ENCODE measurements around the gene ITIH2.
A peak's percentile ranks its signal among the peaks of the same experiment; 100 is the strongest.
"Not testable (repeated sequence)": the region's sequence is repeated elsewhere in the genome, so short reads cannot be mapped to it uniquely, and the experiment has no call there.

The ITIH2 gene

DNA sequence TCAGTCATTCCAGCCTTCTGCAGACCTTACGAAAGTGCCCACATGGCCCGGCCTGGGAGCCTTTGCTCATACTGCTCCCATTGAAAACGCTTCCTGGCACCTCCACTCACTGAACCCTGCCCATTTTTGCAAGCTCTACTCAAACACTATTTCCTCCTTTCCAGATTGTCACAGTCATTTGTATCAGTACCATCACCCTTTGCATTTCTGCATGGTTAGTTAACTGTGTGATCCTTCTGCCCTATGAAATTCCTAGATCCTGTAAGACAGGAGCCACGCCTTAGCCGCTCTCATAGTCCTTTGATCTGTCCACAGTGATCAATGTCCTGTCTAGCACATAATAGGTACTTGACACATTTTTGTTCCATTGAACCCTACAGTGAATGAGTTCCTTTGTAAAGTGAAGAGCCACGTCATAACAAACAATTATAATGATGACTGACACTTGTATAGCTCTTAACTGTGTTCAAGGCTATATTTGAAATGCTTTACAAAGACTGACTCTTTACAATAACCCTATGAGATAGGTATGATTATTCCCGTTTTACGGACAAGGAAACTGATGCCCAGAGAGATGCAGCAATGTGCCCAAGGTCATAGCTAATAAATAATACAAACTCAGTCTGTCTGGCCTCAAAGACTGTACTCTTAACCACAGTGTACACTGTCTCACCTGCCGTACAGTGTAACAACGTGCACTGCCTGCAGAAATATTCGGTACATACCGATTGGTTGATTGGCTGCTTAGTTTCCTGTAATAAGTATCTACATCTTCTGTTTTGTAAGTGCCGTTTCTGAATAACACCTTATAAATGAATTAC, 16.6 kb upstream of the ITIH2 start:
- no peak for DNase-seq (ENCODE audit: low read depth)
- TF ChIP-seq, protein P1, sequence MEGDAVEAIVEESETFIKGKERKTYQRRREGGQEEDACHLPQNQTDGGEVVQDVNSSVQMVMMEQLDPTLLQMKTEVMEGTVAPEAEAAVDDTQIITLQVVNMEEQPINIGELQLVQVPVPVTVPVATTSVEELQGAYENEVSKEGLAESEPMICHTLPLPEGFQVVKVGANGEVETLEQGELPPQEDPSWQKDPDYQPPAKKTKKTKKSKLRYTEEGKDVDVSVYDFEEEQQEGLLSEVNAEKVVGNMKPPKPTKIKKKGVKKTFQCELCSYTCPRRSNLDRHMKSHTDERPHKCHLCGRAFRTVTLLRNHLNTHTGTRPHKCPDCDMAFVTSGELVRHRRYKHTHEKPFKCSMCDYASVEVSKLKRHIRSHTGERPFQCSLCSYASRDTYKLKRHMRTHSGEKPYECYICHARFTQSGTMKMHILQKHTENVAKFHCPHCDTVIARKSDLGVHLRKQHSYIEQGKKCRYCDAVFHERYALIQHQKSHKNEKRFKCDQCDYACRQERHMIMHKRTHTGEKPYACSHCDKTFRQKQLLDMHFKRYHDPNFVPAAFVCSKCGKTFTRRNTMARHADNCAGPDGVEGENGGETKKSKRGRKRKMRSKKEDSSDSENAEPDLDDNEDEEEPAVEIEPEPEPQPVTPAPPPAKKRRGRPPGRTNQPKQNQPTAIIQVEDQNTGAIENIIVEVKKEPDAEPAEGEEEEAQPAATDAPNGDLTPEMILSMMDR (IDR thresholded peaks at IDR 0.05; ENCODE audit: control insufficient read depth, insufficient read depth, low read depth, low read length, missing control alignments), result no peak
- no peak overlapping the region for H3K4me3 ChIP-seq (ENCODE audit: control insufficient read depth, low read depth, low read length)

DNA sequence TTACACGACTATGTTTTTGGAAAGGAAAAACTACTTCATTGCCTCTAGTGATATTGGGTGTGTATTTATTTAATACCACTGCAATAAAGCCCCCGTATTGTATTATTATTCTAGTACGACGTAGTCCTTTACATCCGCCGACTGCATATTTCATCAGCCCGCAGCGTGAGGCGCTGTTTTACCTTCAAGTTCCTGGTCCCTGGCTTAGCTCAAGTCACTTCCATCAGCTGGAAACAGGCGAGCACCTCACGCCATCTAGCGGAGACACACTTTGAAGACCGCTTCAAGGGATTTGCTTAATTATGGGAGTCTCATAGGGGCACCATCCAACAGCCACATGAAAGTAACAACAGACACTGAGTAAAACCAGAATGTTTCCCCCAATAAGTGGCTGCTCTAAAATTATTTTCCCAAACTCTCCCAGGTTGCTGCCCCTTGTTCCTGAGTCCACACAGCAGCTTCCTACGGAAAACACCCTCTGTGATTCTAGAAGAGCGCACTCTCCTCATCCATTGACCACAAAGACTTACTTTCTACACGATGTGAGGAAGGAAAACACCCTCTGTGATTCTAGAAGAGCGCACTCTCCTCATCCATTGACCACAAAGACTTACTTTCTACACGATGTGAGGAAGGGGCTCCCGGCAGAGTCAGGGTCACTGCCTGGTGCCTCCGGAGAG, 15.7 kb upstream of the ITIH2 start:
- DNase-seq (ENCODE audit: low read depth), result peak; percentile 61
- TF ChIP-seq, protein P1 (IDR thresholded peaks at IDR 0.05; ENCODE audit: control insufficient read depth, insufficient read depth, low read depth, low read length, missing control alignments), result peak; percentile 83
- H3K4me3 ChIP-seq (ENCODE audit: control insufficient read depth, low read depth, low read length), result no peak overlapping the region

DNA sequence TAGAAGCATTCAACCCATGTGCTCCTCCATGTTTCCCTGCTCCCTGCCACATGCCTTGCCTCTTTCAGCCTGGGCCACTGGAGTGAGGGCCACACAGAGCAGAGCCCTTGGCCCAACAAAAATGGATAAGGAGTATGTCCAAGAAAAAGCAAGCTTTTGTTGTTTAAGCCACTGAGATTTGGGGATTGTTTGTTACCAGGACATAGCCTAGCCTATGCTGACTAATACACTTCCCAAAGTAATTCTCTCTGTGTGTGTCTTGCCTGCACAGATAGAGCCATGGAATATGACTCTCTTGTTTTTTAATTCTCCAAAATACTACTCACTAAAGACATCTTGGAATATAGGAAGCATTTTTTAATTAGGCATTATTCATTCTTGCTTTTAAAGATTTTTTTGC, 13.5 kb upstream of the ITIH2 start:
- H3K4me3 ChIP-seq (ENCODE audit: control insufficient read depth, low read depth, low read length), result no peak overlapping the region
- no peak for DNase-seq (ENCODE audit: low read depth)
- TF ChIP-seq, protein P1 (IDR thresholded peaks at IDR 0.05; ENCODE audit: control insufficient read depth, insufficient read depth, low read depth, low read length, missing control alignments), result no peak

DNA sequence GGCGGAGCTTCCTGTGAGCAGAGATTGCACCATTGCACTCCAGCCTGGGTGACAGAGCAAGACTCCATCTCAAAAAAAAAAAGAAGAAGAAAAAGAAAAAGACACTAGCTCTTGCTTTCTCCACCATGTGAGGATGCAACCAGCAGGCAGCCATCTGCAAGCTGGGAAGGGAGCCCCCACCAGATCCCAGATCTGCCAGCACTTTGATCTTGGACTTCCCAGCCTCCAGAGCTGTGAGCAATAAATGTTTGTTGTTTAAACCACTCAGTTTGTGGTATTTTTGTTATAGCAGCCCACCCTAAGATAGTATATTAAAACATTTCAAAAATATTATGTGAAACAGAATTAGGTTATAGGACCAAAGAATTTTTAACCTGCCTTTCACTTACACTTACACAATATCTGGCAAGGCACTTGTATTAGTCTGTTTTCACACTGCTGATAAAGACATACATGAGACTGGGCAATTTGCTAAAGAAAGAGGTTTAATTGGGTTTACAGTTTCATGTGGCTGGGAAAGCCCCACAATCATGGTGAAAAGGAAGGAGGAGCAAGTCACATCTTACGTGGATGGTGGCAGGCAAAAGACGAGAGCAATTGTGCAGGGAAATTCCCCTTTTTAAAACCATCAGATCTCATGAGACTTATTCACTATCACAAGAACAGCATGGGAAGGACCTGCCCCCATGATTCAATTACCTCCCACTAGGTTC, 12.1 kb upstream of the ITIH2 start:
- DNase-seq (ENCODE audit: low read depth); H3K4me3 ChIP-seq (ENCODE audit: control insufficient read depth, low read depth, low read length): not testable (repeated sequence)

DNA sequence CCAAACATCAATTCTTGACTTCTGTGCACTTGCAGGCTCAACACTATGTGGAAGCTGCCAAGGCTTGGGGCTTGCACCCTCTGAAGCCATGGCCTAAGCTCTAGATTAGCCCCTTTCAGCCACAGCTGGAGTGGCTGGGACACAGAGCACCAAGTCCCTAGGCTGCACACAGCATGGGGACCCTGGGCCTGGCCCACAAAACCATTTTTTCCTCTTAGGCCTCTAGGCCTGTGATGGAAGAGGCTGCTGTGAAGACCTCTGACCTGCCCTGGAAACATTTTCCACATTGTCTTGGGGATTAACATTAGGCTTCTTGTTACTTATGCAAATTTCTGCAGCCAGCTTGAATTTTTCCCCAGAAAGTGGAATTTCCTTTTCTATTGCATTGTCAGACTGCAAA, 10.7 kb upstream of the ITIH2 start:
- DNase-seq (ENCODE audit: low read depth); H3K4me3 ChIP-seq (ENCODE audit: control insufficient read depth, low read depth, low read length): not testable (repeated sequence)

DNA sequence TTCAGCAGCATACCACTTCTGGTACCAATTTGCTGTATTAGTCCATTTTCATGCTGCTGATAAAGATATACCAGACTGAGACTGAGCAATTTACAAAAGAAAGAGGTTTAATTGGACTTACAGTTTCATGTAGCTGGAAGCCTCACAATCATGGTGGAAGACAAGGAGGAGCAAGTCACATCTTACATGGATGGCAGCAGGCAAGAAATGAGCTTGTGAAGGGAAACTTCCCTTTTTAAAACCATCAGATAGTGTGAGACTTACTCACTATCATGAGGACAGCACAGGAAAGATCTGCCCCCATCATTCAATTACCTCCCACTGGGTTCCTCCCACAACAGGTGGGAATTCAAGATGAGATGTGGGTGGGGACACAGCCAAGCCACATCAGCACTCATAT, 9.9 kb upstream of the ITIH2 start:
- DNase-seq (ENCODE audit: low read depth); H3K4me3 ChIP-seq (ENCODE audit: control insufficient read depth, low read depth, low read length): not testable (repeated sequence)

DNA sequence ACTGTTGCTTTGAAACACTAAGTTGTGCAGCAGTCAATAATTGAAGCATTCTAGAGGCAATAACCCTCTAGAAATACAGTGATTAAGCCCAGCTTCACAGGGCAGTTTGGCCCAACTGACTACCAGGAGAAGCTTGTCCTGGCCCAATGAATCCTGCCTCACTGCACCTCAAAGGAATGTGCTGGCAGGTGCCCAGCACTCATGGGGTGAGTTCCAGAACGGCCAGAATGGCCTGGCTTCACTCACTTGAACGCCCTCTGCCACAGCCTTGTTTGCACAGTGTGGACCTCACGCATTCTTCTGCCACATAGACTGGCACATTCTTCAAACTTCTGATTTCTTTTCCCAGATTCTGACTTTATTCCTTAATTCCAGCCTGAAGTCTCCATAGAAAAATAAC, 6.6 kb upstream of the ITIH2 start:
- DNase-seq (ENCODE audit: low read depth), result no peak
- H3K4me3 ChIP-seq (ENCODE audit: control insufficient read depth, low read depth, low read length), result no peak overlapping the region
- TF ChIP-seq, protein P1 (IDR thresholded peaks at IDR 0.05; ENCODE audit: control insufficient read depth, insufficient read depth, low read depth, low read length, missing control alignments), result no peak

DNA sequence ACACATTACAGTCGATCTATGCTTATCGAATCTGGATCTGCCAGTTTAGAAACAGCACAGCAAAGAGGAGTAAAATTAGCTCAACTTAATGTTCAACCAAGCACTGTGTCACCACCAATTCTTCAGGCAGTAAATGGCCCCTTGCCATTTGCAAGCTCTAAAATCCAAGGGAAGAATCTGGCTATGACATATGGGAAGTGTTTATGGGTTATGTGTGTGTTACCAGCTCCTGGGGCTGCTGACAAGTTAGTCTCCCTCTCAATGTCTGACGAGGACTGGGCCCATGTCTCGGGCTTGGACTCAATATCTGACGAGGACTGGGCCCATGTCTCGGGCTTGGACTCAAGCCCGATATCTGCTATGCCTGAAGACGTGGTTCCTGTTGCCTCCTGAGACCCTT, 5.7 kb upstream of the ITIH2 start:
- TF ChIP-seq, protein P1 (IDR thresholded peaks at IDR 0.05; ENCODE audit: control insufficient read depth, insufficient read depth, low read depth, low read length, missing control alignments), result no peak
- no peak overlapping the region for H3K4me3 ChIP-seq (ENCODE audit: control insufficient read depth, low read depth, low read length)
- no peak for DNase-seq (ENCODE audit: low read depth)
